Activated CD4-positive, alpha-beta T cell treated with anti-CD3 and anti-CD28 coated beads, Interleukin-10, Interleukin-2, amounts not matched to agents 100 ng/mL and 50 ng/mL, durations not matched to agents 16 hours and 8 hours (primary cell): ENCODE data around the gene MPPED1.

Experiments
- DNase-seq: peaks from one replicate; pipeline ENCODE4 v3.0.0-alpha.2; 2020

The MPPED1 gene

DNA sequence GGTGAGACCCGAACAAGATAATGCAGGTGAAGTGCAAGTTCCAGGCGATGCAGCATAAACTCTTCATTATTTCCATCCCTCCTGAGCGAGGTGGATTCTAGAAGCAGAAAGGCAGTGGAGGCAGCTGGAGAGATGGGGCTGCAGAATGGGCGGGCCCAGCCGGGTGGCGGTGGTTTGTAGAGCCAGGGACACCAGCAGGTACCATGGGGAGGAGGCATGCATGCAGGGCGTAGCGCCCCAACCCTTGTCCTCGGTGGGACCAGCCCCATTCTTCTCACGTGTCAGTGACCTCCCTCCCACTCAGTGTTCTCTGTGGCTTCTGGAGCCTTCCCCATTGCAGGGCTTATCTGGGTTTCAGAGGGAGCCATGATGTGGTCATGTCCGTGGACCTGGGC, 38.0 kb downstream of the MPPED1 start:
- no peak for DNase-seq

DNA sequence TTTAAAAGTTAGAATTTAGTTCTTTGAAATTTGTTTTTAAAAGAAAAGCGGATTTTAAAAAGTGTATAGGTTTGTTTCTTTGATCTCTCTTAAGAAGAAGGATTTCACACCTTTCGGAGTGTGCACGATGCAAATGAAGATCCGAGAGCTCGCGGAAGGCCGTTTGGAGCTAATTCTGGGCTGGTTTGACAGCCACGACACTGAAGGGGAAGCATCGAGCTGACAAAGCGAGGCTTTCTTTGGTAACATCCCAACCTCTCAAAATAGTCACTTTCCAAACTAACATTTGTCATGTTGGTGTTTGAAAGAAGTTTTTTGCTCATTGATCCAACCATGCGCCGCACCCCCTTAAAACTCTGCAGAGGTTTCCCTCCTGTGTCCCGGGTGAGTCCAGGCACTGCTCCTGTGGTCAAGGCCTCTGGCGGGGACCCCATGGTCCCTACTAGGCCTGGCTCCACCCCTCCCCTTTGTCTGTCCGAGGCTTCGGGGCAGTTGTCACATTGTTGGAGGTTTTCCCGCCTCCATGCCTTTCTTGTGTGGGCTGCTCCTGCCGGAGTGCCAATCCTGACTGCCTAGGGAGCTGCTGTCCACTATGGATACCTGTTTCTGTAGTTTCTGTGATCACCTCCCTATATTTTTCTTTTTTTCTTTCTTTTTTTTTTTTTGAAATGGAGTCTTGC, 39.7 kb downstream of the MPPED1 start:
- no peak for DNase-seq

DNA sequence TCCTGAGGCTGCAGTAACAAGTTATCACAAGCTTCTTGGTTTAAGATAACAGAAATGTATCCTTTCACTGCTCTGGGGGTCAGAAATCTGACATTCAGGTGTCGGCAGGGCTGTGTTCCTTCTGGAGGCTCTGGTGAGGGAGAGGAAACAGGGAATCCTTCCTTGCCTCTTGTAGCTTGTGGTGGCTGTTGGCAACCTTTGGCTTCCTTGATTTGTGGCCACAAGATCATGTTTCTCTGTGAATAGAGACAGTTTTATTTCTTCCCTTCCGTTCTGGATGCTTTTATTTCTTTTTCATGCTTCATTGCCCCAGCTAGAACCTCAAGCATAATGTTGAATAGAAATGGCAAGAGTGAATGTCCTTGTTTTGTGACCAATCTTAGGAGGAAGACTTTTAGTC, 44.0 kb downstream of the MPPED1 start:
- no peak for DNase-seq

DNA sequence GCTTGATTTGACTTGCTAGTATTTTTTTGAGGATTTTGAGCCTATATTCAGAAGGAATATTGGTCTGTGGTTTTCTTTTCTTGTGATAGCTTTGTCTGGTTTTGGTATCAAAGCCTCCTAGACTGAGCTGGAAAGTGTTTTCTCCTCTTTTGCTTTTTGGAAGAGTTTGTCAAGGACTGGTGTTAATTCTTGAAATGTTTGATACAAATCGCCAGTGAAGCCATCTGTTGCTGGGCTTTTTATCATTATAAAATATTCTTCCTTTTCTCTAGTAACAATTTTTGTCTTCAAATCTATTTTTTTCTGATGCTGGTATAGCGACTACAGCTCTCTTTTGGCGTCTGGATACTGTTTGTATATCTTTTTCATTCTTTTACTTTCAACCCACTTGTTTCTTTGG, 45.2 kb downstream of the MPPED1 start:
- DNase-seq, result no peak

DNA sequence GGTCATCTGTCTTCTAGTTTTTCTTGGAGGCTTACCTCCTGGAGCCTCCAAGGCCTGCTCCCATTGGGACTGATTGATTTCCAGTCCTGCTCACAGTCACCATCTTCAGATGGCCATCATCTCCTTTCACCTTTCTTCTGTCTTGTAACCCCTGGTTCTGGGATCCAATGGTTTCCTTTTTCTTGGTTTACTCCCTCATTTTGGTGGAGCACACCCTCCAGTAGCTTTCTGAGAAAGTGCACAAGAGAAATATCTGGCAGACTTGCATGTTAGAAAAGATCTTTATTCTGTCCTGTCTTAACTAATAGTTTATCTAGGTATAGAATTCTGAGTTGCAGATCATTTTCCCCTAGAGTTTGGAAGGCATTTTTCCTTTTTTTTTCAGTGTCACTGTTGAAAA, 50.9 kb downstream of the MPPED1 start:
- DNase-seq, result no peak

DNA sequence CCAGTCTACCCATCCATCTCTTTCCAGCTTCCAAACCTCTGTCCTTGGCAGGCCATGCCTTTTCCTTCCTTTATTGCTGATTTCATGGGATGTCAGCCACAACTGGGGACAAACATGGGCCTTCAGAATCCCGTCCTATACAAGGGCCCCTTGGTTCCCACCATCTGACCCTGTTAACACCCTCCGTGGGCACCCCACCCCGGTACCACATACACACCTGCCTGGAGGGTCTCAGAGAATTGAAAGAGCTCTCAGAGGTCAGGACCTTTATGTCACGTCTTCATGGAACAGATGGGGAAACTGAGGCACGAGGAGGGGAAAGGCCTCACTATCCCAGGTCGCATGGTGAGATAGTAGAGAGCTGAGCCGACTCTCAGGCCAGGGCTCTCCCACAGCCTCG, 53.0 kb downstream of the MPPED1 start:
- no peak for DNase-seq

DNA sequence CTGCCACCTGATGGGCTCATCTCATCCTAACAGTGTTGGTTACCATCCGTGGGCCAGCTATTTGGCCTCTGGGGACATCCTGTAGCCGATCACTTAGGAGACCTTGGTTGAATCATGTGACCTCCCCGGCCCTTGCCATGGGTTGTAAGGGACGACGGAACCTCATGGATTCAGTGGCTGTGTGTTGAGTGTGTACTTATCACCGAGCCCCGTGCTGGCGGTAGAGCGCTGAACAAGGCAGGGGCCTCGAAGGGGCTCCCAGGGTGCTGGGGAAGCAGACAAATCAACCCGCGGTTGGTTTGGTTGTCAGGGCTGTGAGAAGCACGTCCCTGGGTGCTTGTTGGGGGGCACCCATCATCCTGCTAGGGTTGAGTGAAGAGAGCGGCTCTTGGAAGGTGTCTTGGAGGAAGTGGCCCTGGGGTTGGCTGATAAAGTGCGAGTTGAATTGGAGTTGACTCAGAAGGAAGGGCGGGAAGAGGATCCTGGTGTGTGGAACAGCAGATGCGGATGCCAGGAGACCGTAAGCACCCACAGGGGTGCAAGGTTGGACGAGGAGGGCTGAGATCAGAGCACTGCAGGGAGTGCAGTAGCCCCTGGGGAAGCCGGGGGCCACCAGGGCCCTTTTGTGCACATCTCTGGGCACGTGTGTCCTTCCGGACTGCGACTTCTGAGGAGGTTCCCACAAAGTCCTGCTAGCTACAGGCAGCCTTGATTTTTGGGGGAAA, 53.6 kb downstream of the MPPED1 start:
- DNase-seq, result no peak

DNA sequence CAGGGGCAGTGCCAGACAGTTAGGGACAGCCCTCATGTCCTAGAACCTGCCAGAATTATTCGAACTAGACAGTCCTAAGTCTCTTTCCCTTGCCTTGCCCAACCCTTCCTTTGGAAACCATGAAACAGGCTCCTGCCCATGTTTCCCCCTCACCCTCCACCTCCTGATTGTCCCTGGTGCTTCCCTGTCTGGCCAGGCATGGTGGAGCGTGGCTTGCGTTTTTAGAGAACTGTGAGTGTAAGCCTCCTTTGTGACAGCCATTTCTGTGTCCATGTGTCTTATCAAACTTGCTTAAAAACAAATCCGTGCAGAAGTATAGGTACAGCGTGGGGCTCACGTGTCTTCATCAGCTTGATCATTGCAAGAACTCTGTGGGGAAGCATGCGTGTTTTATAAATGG, 54.9 kb downstream of the MPPED1 start:
- DNase-seq, result no peak

DNA sequence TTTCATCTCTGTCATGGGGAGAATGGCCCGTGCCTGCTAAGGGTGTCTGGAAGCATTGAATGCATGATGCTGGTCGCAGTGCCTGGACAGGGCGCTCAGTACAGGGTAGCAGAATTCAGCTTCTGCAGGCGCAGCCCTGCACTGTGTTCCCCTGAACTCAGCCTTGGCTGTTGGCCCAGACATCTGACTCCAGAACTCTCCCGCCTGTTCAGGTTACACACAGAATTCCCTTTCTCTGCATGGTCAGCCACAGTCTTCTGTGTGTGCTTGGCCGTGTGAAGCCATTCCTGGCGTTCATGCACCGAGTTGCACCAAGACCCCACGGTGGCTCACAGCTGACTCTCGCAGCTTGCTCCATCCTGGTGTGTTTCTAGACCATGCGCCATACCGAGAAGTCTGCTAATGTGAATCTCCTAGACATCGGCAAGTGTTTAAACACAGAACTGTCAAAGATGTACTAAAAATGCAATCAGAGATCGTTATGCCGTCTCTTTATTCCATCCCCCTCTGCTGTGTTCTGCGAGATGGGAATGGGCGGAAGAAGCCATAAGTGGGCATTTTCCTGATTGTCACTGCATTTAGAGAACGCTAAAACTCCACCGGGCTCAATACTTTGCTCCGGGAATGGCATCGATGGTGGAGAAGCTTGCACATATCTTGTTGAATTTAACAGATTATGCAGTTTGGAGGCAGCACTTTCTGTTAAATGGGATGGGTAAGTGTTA, 55.6 kb downstream of the MPPED1 start:
- no peak for DNase-seq

DNA sequence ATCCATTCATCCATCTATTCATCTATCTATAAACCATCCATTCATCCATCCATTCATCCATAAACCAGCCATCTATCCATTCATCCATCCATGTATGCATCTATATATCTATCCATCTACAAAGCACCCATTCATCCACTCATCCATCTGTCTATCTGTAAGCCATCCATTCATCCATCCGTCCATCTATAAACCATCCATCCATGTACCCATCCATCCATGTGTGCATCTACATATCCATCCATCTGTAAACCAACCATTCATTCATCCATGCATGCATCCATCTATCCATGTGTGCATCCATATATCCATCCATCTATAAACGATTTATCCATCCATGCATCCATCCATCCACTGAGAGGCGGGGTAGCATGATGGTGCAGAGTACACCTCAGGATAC, 58.4 kb downstream of the MPPED1 start:
- no peak for DNase-seq

DNA sequence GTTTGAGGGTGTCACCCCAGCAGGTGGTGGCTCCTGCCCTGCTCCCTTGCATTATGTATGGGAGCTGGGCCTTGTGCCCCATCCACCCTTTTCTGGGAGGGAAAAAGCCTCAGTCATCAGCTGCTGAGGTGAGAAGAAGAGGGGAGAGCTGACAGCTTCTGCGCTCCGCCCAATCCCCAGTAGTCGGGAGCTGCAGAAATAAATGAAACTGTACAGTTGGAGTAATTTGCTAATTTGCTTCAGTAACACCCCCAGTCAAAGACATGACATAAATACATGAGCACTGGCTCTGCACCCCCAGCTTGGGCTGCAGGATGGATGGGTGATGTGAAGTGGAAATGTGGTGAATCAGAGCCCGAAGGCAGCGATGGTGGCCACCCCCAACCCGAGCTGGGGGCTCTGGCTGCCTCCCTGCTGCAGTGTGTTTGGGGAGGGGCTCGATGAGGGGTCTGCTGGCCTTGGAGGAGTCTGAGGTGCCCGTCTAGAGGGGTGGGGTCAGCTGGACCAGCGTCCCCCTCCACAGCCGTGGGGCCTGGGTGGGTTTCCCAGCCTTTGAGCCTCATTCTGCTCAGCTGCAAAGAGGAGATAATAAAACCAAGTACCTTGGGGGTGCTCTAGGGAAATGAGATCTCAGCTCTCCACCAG, 59.2 kb downstream of the MPPED1 start:
- no peak for DNase-seq

DNA sequence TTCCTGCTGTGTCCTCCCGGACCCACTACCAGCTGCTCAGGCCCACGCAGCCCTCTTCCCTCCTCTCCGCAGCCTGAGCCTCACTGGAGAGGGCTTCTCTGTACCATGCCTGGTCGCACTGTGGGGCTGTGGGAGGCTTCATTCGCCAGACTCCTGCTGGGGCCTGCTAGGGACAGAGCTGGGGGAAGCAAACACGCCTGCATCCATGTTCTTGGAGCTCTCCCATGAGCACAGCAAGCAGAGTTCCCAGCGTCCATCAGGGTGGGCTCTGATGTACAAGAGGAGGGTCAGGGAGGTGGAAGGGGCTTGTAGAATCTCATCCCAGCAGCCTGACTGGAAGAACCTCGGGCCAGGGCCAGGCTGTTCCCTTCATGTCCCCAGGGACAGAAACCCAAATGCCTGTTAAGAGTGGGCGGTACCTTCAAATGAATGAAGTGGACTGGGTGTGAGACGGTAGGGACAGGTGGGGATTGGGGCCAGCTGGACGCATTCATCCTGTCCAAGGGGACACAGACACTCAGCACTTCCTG, 59.9 kb downstream of the MPPED1 start:
- DNase-seq, result no peak

DNA sequence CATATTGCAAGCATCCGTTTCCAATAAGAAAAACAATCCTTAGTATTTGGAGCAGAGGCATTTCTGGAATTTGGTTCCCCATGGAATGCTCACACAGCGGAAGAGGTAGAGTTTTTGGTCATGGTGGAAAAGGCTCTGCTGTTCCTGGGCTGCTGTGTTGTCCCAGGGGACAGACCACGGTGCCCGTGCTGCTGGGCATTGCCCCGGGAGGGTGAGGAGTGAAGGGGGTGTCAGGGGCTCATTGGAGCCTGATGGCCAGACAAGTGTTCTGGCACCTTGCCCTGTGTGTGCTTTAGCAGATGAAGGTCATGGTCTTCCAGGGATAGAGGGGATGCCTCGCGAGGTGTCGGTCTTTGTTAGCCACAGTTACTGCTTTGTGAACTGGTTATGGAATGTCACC, 61.2 kb downstream of the MPPED1 start:
- no peak for DNase-seq

DNA sequence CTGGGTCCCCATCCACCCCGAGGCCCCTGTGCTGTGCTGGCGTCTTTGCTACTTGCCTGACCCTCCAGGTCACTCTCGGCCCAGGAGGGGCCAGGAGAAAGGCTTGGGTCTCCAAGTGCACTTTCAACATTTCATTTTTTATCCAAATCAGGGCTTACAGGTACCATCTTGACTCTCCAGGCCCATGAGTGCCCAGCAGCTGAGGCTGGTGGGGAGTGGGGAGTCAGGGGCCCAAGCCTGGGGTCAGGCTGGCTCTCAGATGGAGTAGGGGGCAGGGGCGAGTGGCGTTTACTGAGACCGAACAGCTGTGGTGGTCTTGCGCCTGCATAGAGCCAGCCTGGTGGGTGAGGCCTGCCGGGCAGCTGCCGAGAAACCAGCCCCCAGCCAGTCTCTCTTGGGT, 61.6 kb downstream of the MPPED1 start:
- no peak for DNase-seq

DNA sequence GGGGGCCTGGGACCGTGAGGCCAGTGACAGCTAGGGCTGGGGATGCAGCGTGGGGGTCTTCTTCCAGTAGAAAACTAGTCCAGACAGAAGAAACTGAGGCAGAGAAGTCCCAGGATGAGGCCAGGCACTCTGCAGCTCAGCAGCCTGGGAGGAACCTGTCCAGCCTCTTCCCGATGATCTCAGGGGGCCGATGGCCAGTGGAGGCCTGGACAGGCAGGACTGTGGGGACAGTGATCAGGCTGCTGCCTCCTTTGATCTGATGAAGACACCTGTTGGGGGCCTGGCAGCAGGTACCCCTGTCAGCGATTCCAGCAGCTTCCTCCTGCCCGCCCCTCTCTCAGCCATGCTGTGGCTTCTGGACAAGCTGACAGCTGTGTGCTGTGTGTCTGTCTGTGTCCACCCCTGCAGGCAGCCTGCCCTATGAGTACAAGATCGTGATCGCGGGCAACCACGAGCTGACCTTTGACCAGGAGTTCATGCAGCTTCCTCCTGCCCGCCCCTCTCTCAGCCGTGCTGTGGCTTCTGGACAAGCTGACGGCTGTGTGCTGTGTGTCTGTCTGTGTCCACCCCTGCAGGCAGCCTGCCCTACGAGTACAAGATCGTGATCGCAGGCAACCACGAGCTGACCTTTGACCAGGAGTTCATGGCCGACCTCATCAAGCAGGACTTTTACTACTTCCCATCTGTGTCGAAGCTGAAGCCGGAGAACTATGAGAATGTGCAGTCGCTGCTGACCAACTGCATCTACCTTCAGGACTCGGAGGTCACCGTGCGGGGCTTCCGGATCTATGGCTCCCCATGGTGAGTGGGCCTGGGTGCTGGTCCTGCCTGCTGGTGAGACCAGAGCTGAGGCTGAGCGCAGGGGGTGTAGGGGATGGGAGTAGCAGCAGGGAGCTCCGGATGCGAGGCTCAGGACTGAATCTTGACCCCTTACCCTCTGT, 62.6 kb downstream of the MPPED1 start:
- no peak for DNase-seq

DNA sequence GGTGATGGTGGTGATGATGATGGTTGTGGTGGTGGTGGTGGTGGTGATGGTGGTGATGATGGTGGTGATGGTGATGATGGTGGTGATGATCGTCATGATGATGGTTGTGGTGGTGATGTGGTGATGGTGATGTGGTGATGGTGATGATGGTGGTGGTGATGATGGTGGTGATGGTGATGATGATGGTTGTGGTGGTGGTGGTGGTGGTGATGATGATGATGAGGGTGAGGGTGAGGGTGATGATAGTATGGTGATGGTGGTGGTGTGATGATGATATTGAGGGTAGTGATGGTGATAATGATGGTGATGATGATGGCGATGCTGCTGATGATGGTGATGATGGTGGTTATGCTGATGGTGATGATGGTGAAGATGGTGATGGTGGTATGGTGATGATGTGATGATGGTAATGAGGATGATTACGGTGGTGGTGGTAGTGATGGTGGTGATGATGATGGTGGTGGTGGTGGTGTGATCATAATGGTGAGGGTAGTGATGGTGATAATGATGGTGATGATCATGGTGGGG, 63.8 kb downstream of the MPPED1 start:
- no peak for DNase-seq

DNA sequence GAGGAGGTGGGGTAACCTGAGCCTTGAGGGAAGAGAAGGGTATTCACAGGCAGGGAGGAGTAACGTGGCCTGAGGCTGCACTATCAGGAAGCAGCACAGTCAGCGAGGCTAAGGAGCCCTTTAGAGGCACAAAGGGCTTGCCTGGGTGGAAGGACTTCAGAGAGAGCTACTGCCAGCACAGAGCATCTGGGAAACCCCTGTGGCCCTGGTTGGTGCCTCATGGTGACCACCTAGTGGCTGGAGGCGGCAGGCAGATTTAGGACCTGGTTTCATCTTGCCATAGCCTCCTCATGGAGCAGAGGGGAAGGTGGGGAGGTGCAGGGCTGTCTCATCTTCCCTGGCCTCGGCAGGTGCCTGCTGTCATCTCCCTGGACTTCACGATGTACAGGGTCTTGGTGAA, 64.5 kb downstream of the MPPED1 start:
- DNase-seq, result no peak

DNA sequence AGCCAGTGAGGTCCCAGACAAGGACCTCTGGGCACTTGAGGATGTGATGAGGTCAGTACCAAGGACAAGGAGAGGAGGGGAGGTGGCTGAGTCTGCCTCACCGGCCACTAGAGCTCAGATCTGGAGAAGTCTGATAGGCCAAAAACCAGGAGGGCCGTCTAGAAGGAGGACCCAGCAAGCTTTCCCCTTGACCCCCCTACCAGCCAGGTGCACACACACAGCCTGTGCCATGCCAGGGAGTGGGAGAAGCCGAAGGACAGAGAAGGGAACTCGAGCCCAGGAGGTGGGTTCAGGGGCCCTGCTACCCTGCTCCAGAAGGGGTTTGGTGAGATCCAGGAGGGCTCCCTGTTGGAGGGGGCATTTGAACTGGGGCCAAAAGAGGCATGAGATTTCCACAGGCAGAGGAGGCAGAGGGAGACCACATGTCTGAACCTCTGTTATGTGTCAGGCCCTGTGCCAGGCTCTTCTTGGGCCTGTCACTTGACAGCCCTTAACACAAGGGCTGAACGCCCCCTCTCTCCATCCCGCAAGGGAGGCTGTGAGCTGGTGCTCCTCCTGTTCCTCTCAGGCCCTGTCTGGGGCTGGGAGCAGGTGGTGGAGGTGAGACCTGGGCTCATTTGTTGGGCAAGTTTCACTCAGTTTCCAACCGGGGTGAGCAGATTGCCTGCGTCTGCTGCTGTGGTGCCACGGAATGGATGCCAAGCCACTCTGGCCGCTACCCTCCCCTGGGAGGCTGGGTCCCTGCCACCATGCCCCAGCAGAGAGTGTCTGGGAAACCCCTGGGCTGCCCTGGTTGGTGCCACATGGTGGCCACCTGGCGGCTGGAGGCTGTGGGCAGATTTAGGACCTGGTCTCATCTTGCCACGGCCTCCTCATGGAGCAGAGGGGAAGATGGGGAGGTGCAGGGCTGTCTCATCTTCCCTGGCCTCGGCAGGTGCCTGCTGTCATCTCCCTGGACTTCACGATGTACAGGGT, 65.2 kb downstream of the MPPED1 start:
- no peak for DNase-seq

DNA sequence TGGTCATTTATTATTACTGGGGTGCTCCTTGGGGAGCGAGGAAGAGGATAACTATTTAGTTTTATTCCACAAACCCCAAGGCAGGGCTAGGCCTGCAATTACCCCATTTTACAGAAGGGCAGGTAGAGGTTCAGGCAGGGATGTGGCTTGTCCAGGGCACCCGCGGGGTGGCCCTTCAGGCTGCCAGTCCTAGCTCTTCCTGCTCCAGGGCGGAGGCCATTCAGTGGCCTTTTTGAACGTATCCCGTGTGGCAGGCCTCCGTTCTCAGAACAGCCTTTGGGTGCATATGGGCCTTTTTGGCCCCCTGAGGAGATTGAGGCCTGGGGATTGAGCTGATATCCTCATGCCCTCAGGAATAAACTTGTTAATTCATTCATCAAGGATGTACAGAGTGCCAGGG, 66.2 kb downstream of the MPPED1 start:
- no peak for DNase-seq

DNA sequence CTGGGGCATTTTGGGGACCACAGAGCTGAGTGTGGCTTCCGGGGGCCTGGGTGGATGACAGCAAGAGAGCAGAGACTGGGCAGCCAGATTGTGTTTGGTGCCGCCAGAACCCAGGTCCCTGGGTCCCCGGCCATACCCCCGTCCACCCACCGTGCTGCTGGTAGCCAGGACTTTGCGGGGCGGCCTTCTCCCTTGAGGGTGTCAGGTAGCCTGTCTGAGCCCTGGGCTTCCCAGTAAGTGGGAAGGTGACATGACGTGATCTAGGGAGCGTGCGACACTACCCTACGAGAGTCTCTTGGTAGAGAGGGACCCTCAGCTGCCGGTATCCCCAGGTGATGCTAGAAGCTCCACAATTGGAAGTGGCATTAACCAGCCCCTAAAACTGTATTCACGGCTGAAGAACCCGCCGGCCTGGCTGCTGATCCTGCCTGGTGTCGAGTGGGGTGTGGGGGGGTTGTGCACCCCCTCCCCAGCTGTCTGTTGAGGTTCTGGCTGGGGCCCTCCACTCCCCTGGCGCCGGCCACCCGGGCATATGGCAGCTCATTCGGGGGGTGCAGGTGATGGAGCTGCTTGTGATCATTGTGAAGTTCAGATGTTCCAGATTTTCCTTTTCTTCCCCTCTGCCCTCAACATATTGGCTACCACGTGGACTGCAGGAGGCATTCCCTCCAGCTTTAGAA, 66.9 kb downstream of the MPPED1 start:
- DNase-seq, result no peak
